ENCODE measurements around the gene GABRR2.

- TF ChIP-seq EZH2 (IDR thresholded peaks at IDR 0.05; ENCODE audit: borderline replicate concordance, control insufficient read depth, low read depth, low read length), result no peak
- TF ChIP-seq CTCF (IDR thresholded peaks at IDR 0.05 in 2 of 3, conservative IDR thresholded peaks at IDR 0.05 in 1 of 3; ENCODE audit: control insufficient read depth in 2 of 3, extremely low read depth in 1 of 3, insufficient read depth in 1 of 3, low read depth in 3 of 3, low read length in 3 of 3), result no peak
- no peak for TF ChIP-seq IRF3 (IDR thresholded peaks at IDR 0.05)
- no peak for TF ChIP-seq ZNF24 (IDR thresholded peaks at IDR 0.05)
- TF ChIP-seq ATF7 (IDR thresholded peaks at IDR 0.05; ENCODE audit: low read depth), result no peak
- TF ChIP-seq NRF1 (conservative IDR thresholded peaks at IDR 0.05; ENCODE audit: low read depth, low read length), result no peak
- TF ChIP-seq RBBP5 (conservative IDR thresholded peaks at IDR 0.05), result no peak
- TF ChIP-seq ASH2L (IDR thresholded peaks at IDR 0.05; ENCODE audit: borderline replicate concordance, low read depth), result no peak
- no peak for TF ChIP-seq REST (IDR thresholded peaks at IDR 0.05; ENCODE audit: low read depth, low read length)
- TF ChIP-seq NFIC (IDR thresholded peaks at IDR 0.05; ENCODE audit: low read depth, low read length), result no peak
- no peak for TF ChIP-seq POLR2A (IDR thresholded peaks at IDR 0.05; ENCODE audit: low read depth, low read length)
- no peak for TF ChIP-seq FOS (IDR thresholded peaks at IDR 0.05; ENCODE audit: borderline replicate concordance, extremely low read depth, insufficient read length)
Measured at GRCh38 chr6:89237158-89237557, 77.9 kb downstream of the GABRR2 start.
